Stomach (tissue), 9 donors: ENCODE data around the gene SLC35F3. TPM values are rescaled to one million over a fixed set of nuclear protein-coding genes. Genes with fewer than 3 reads are reported as not detected.

Source experiments
- DNase-seq, 2 donors: peaks; one replicate each; pipeline versions ENCODE4 v3.0.0 to v3.0.0-alpha.2; 2013 to 2019
- H3K27ac ChIP-seq, 5 donors: fragments of 200-600 bp in 4 of 5; sonication (generic) in 4 of 5; one replicate each; pipeline ENCODE4 v1.5.1; 2013 to 2019; ENCODE audit warnings: mild to moderate bottlenecking in 1 of 5, moderate library complexity in 1 of 5
- H3K27me3 ChIP-seq, 3 donors: fragments of 200-600 bp; sonication (generic); one replicate each; pipeline ENCODE4 v1.5.1; 2017 to 2019; ENCODE audit warnings: mixed run types in 1 of 3
- H3K36me3 ChIP-seq, 4 donors: fragments of 200-600 bp; sonication (generic); 1 replicate in 3 of 4; 2 replicates in 1 of 4; pipeline ENCODE4 v1.5.1; 2016 to 2019
- H3K4me1 ChIP-seq, 4 donors: fragments of 200-600 bp; sonication (generic); one replicate each; pipeline ENCODE4 v1.5.1; 2016 to 2019
- H3K4me3 ChIP-seq, 4 donors: fragments of 200-600 bp; sonication (generic) in 3 of 4; one replicate each; pipeline ENCODE4 v1.5.1; 2016 to 2019; ENCODE audit warnings: mild to moderate bottlenecking in 1 of 4
- H3K9me3 ChIP-seq, 4 donors: fragments of 200-600 bp; sonication (generic); one replicate each; pipeline ENCODE4 v1.5.1; 2016 to 2019
- CTCF ChIP-seq, 7 experiments: fragments of 450-650 bp in 4 of 7; fragments of 200-600 bp in 3 of 7; sonication (generic) in 3 of 7; IDR thresholded peaks; one replicate each; pipeline ENCODE4 v1.5.1; 2016 to 2019; ENCODE audit warnings: antibody characterized with exemption in 7 of 7, control low read depth in 2 of 7, mild to moderate bottlenecking in 1 of 7
- EP300 ChIP-seq: sonication (generic); formaldehyde crosslinking; IDR thresholded peaks from one replicate; pipeline ENCODE4 v1.6.1; 2017; ENCODE audit warnings: antibody characterized with exemption
- POLR2A ChIP-seq, 4 donors: fragments of 450-650 bp; IDR thresholded peaks; one replicate each; pipeline ENCODE4 v1.6.1; 2016; ENCODE audit warnings: antibody characterized with exemption in 4 of 4, control low read depth in 2 of 4, mild to moderate bottlenecking in 1 of 4, moderate library complexity in 1 of 4
- POLR2AphosphoS5 ChIP-seq, 3 donors: sonication (generic); formaldehyde crosslinking; IDR thresholded peaks; one replicate each; pipeline ENCODE4 v1.6.1; 2016; ENCODE audit warnings: antibody characterized with exemption in 3 of 3
- WGBS, 5 donors: extraction: QIAGEN DNeasy Blood & Tissue Kit in 3 of 5; methylation state at CpG; one replicate each; pipeline versions ENCODE4 v1.1.5 to v1.1.7; 2013 to 2018; 5-methylcytosine and 5-hydroxymethylcytosine counted together
- intact Hi-C: fragments of 100-400 bp; cut with DNase I; formaldehyde crosslinking; loops from one replicate; pipeline ENCODE4 v1.15.1; 2023; ENCODE audit warnings: low total_unique reads
- polyA plus RNA-seq, 3 donors: library from polyadenylated mRNA; stranded (reverse); fragments of 200-250 nt; gene quantifications; one replicate each; pipeline ENCODE4 v1.2.3, GENCODE V29; 2013
- total RNA-seq, 5 donors: library from RNA; depleted of rRNA; stranded (reverse); fragments of >200 nt; gene quantifications; one replicate each; pipeline versions ENCODE4 v1.1.0 to v1.2.3, GENCODE V29; 2014 to 2016
- donor health status: healthy with polysubstance abuse.
- donor health status: Bipolar disorder and iron deficiency.
- donor health status: healthy.

Gene SLC35F3
- total and polyA plus RNA-seq, 8 donors = under 0.01 to 1.5 (median 0.59) TPM; not detected in 2

GRCh38 chr1:233933339-233933738 is 28.9 kb downstream of the SLC35F3 start:
- Histone ChIP-seq H3K4me3 (no peak overlapping the region), H3K27ac (no peak overlapping the region), H3K4me1 (no peaks in the 10 kb centered on the region), H3K36me3 (no peaks in the 10 kb centered on the region), H3K9me3 (no peaks in the 10 kb centered on the region), H3K27me3 (peaks cover 0 to 8% (median 0%) of the 10 kb centered on the region in 3 donors)
- no peak for DNase-seq
- 81 to 97% (median 92%) methylated on average over 4 of the region's 4 CpGs for WGBS, 5 donors
- intact Hi-C loops = no loop called here
- TF ChIP-seq POLR2A (IDR thresholded peaks at IDR 0.05) (no peak), POLR2AphosphoS5 (IDR thresholded peaks at IDR 0.05) (no peak), EP300 (no peak), CTCF (IDR thresholded peaks at IDR 0.05) (no peak)

- intact Hi-C loops = no loop called here
These were observed 30.9 kb downstream of the SLC35F3 start for GRCh38 chr1:233935297-233935868.

GRCh38 chr1:233936422-233936821 is 31.9 kb downstream of the SLC35F3 start:
- intact Hi-C loops = no loop called here
- 85 to 95% (median 92%) methylated on average over 1 of the region's 1 CpG for WGBS, 5 donors
- no peak overlapping the region for H3K4me3 ChIP-seq
- no peak overlapping the region for H3K27ac ChIP-seq
- TF ChIP-seq EP300 (no peak), POLR2A (IDR thresholded peaks at IDR 0.05) (no peak), CTCF (IDR thresholded peaks at IDR 0.05) (no peak), POLR2AphosphoS5 (IDR thresholded peaks at IDR 0.05) (no peak)
- H3K9me3 ChIP-seq = no peaks in the 10 kb centered on the region
- no peaks in the 10 kb centered on the region for H3K36me3 ChIP-seq
- no peaks in the 10 kb centered on the region for H3K4me1 ChIP-seq
- DNase-seq = no peak
- H3K27me3 ChIP-seq = peaks cover 0 to 8% (median 0%) of the 10 kb centered on the region in 3 donors

More at GRCh38 chr1:233935297-233935868, 30.9 kb downstream of the SLC35F3 start:
- no peak for DNase-seq
- no peak overlapping the region for H3K4me3 ChIP-seq
- WGBS, 5 donors = 55 to 67% (median 64%) methylated on average over 4 of the region's 4 CpGs
- H3K27me3 ChIP-seq = peaks cover 0 to 8% (median 0%) of the 10 kb centered on the region in 3 donors
- TF ChIP-seq POLR2A (IDR thresholded peaks at IDR 0.05) (no peak), POLR2AphosphoS5 (IDR thresholded peaks at IDR 0.05) (no peak), EP300 (no peak), CTCF (IDR thresholded peaks at IDR 0.05) (no peak)
- H3K4me1 ChIP-seq = no peaks in the 10 kb centered on the region
- H3K36me3 ChIP-seq = no peaks in the 10 kb centered on the region
- no peaks in the 10 kb centered on the region for H3K9me3 ChIP-seq
- H3K27ac ChIP-seq = no peak overlapping the region

- no peaks in the 10 kb centered on the region for H3K4me1 ChIP-seq
- intact Hi-C loops = no loop called here
- H3K4me3 ChIP-seq = no peak overlapping the region
- peaks cover 0 to 8% (median 0%) of the 10 kb centered on the region in 3 donors for H3K27me3 ChIP-seq
- DNase-seq = no peak
- WGBS, 5 donors = 66 to 86% (median 76%) methylated on average over 3 of the region's 3 CpGs
- no peak for TF ChIP-seq CTCF (IDR thresholded peaks at IDR 0.05)
- TF ChIP-seq EP300 = no peak
- TF ChIP-seq POLR2A (IDR thresholded peaks at IDR 0.05) = no peak
- TF ChIP-seq POLR2AphosphoS5 (IDR thresholded peaks at IDR 0.05) = no peak
- no peaks in the 10 kb centered on the region for H3K36me3 ChIP-seq
- H3K9me3 ChIP-seq = no peaks in the 10 kb centered on the region
- no peak overlapping the region for H3K27ac ChIP-seq
These were observed 32.4 kb downstream of the SLC35F3 start for GRCh38 chr1:233936842-233937241.
